ENCODE data around the gene ANKFN1.

Gene ANKFN1

GRCh38 chr17:56441308-56441707 lies 288.0 kb downstream of the ANKFN1 start:
- DNase-seq (ENCODE audit: low read depth in 2 of 2), result no peak

- no peak for DNase-seq (ENCODE audit: low read depth in 2 of 2)
Measured at GRCh38 chr17:56445692-56446411, 292.6 kb downstream of the ANKFN1 start.

- DNase-seq (ENCODE audit: low read depth in 2 of 2), result no peak
Measured at GRCh38 chr17:56447171-56447570, 293.9 kb downstream of the ANKFN1 start.

- DNase-seq (ENCODE audit: low read depth in 2 of 2), result no peak
Measured at GRCh38 chr17:56448371-56448770, 295.1 kb downstream of the ANKFN1 start.

- no peak for DNase-seq (ENCODE audit: low read depth in 2 of 2)
Measured at GRCh38 chr17:56449176-56449575, 295.9 kb downstream of the ANKFN1 start.

- DNase-seq (ENCODE audit: low read depth in 2 of 2), result no peak
Measured at GRCh38 chr17:56451629-56452028, 298.4 kb downstream of the ANKFN1 start.

- DNase-seq (ENCODE audit: low read depth in 2 of 2), result no peak
Measured at GRCh38 chr17:56452461-56452860, 299.2 kb downstream of the ANKFN1 start.

- no peak for DNase-seq (ENCODE audit: low read depth in 2 of 2)
Measured at GRCh38 chr17:56457501-56457900, 304.2 kb downstream of the ANKFN1 start.

- no peak for DNase-seq (ENCODE audit: low read depth in 2 of 2)
Measured at GRCh38 chr17:56465886-56466285, 312.6 kb downstream of the ANKFN1 start.

GRCh38 chr17:56468840-56469239 lies 315.6 kb downstream of the ANKFN1 start:
- DNase-seq (ENCODE audit: low read depth in 2 of 2), result no peak

GRCh38 chr17:56471696-56472095 lies 318.4 kb downstream of the ANKFN1 start:
- no peak for DNase-seq (ENCODE audit: low read depth in 2 of 2)

GRCh38 chr17:56475116-56475515 lies 321.8 kb downstream of the ANKFN1 start:
- no peak for DNase-seq (ENCODE audit: low read depth in 2 of 2)

GRCh38 chr17:56478836-56479447 lies 325.7 kb downstream of the ANKFN1 start:
- DNase-seq (ENCODE audit: low read depth in 2 of 2), result no peak

- no peak for DNase-seq (ENCODE audit: low read depth in 2 of 2)
Measured at GRCh38 chr17:56480501-56480900, 327.2 kb downstream of the ANKFN1 start.

GRCh38 chr17:56481659-56482058 lies 328.4 kb downstream of the ANKFN1 start:
- no peak for DNase-seq (ENCODE audit: low read depth in 2 of 2)

GRCh38 chr17:56482229-56482628 lies 329.0 kb downstream of the ANKFN1 start:
- no peak for DNase-seq (ENCODE audit: low read depth in 2 of 2)

- no peak for DNase-seq (ENCODE audit: low read depth in 2 of 2)
Measured at GRCh38 chr17:56486732-56487131, 333.5 kb downstream of the ANKFN1 start.

GRCh38 chr17:56488800-56489199 lies 335.5 kb downstream of the ANKFN1 start:
- no peak for DNase-seq (ENCODE audit: low read depth in 2 of 2)

- no peak for DNase-seq (ENCODE audit: low read depth in 2 of 2)
Measured at GRCh38 chr17:56489980-56490379, 336.7 kb downstream of the ANKFN1 start.

GRCh38 chr17:56495556-56495955 lies 342.3 kb downstream of the ANKFN1 start:
- no peak for DNase-seq (ENCODE audit: low read depth in 2 of 2)

- no peak for DNase-seq (ENCODE audit: low read depth in 2 of 2)
Measured at GRCh38 chr17:56497132-56497531, 343.9 kb downstream of the ANKFN1 start.

GRCh38 chr17:56499799-56500388 lies 346.6 kb downstream of the ANKFN1 start:
- DNase-seq (ENCODE audit: low read depth in 2 of 2), result no peak

- DNase-seq (ENCODE audit: low read depth in 2 of 2), result no peak
Measured at GRCh38 chr17:56502120-56502654, 348.9 kb downstream of the ANKFN1 start.

All from stimulated activated CD8-positive, alpha-beta memory T cell treated with anti-CD3 and anti-CD28 coated beads, Interleukin-7, amount 100 ng/mL, for 4 hours (primary cell).